Measurements from ENCODE around the gene PCDH9. TPM values are rescaled to one million over a fixed set of nuclear protein-coding genes. Genes with fewer than 3 reads are reported as not detected.

Gene PCDH9
- total and polyA plus RNA-seq, 2 experiments from 2014 or later, result 0.31 to 0.52 TPM

- no peak for TF ChIP-seq ETS1 (IDR thresholded peaks at IDR 0.05)
Observed at GRCh38 chr13:67083519-67083918, 146.6 kb downstream of the PCDH9 start (continued).

GRCh38 chr13:67080351-67080750 is 149.8 kb downstream of the PCDH9 start:
- H3K27me3 Mint-ChIP-seq (ENCODE audit: insufficient read depth, low read depth, poor library complexity), result no peaks in the 10 kb centered on the region
- Histone ChIP-seq H3K4me3 (no peak overlapping the region), H3K4me2 (no peak overlapping the region), H3K4me1 (ENCODE audit: insufficient read depth) (no peaks in the 10 kb centered on the region), H3K27me3 (ENCODE audit: insufficient read depth) (no peaks in the 10 kb centered on the region), H3F3A (replicated peaks; ENCODE audit: low read depth) (no peaks in the 10 kb centered on the region), H3K79me2 (replicated peaks; ENCODE audit: insufficient read depth) (no peaks in the 10 kb centered on the region), H3K36me3 (ENCODE audit: insufficient read depth) (no peaks in the 10 kb centered on the region), H2AFZ (no peak overlapping the region), H3K9me2 (ENCODE audit: insufficient read depth) (no peaks in the 10 kb centered on the region), H3K27ac (ENCODE audit: low read depth) (no peak overlapping the region), H4K20me1 (replicated peaks; ENCODE audit: insufficient read depth) (no peaks in the 10 kb centered on the region)
- no peaks in the 10 kb centered on the region for H3K4me1 Mint-ChIP-seq
- no peaks in the 10 kb centered on the region for H3K36me3 Mint-ChIP-seq (ENCODE audit: low read depth)
- TF ChIP-seq CTCF (conservative IDR thresholded peaks at IDR 0.05; ENCODE audit: low read depth in 2 of 2), result no peak
- TF ChIP-seq EZH2phosphoT487 (IDR thresholded peaks at IDR 0.05; ENCODE audit: unreplicated experiment), result no peak
- no peak for TF ChIP-seq ZNF462 (CRISPR knock-in tag; IDR thresholded peaks at IDR 0.05)
- no peak for TF ChIP-seq ZNF114 (CRISPR knock-in tag; IDR thresholded peaks at IDR 0.05)
- no peak overlapping the region for H3K4me3 Mint-ChIP-seq
- no peaks in the 10 kb centered on the region for H3K9me3 Mint-ChIP-seq
- ATAC-seq (no peak), DNase-seq (ENCODE audit: low spot score) (no peak)
- H3K27ac Mint-ChIP-seq, result no peak overlapping the region

Measured in GM23338 (cell line).